SK-N-MC (cell line): Measurements from ENCODE around the gene HSD17B10.

Experiments
- EZH2 ChIP-seq: fragments of 200-600 bp; sonication (generic); IDR thresholded peaks from one replicate; pipeline ENCODE4 v1.6.1; 2017; ENCODE audit warnings: antibody characterized with exemption
- FOXP2 ChIP-seq: optimal IDR thresholded peaks from 2 replicates; pipeline ENCODE3; 2011; ENCODE audit warnings: mild to moderate bottlenecking, moderate library complexity; ENCODE audit not compliant: insufficient read depth; ENCODE audit errors: extremely low read length, control extremely low read depth
- POLR2AphosphoS5 ChIP-seq: IDR thresholded peaks from 2 replicates; pipeline ENCODE4 v1.6.1; 2012; ENCODE audit warnings: mild to moderate bottlenecking, low read depth, low read length, borderline replicate concordance

- TF ChIP-seq EZH2 (no peak), FOXP2 (no peak), POLR2AphosphoS5 (no peak)
These were observed 4.4 kb downstream of the HSD17B10 start for GRCh38 chrX:53429755-53430154.
